HepG2 (cell line): Measurements from ENCODE around the gene BEND3. TPM values are rescaled to one million over a fixed set of nuclear protein-coding genes. Genes with fewer than 3 reads are reported as not detected.

Experiments
- CEBPB ChIP-seq: IDR thresholded peaks from 2 replicates; pipeline ENCODE4 v1.6.1; 2011; ENCODE audit warnings: low read depth, low read length, improper control_type of control experiment, borderline replicate concordance
- EED ChIP-seq: sonication (generic); formaldehyde crosslinking; IDR thresholded peaks from 2 replicates; pipeline ENCODE4 v1.5.0; 2020; ENCODE audit warnings: mild to moderate bottlenecking, missing genetic modification reagents
- GMEB1 ChIP-seq: sonication (generic); formaldehyde crosslinking; IDR thresholded peaks from 2 replicates; pipeline ENCODE4 v1.5.1; 2020; ENCODE audit warnings: missing genetic modification reagents, mild to moderate bottlenecking, borderline replicate concordance
- JUND ChIP-seq: sonication (generic); formaldehyde crosslinking; IDR thresholded peaks from 2 replicates; pipeline ENCODE4 v1.8.0; 2022; ENCODE audit warnings: mild to moderate bottlenecking, missing genetic modification reagents
- MLXIP ChIP-seq: sonication (generic); formaldehyde crosslinking; IDR thresholded peaks from 2 replicates; pipeline ENCODE4 v1.9.0; 2021; ENCODE audit warnings: missing genetic modification reagents, borderline replicate concordance
- NFIC ChIP-seq: IDR thresholded peaks from 2 replicates; pipeline ENCODE4 v1.6.1; 2012; ENCODE audit warnings: mild to moderate bottlenecking, low read length, inconsistent platforms
- PBX3 ChIP-seq: sonication (generic); formaldehyde crosslinking; IDR thresholded peaks from 2 replicates; pipeline ENCODE4 v1.8.1; 2023; ENCODE audit warnings: missing genetic modification reagents, inconsistent platforms, borderline replicate concordance
- RFX1 ChIP-seq: fragments of 450-650 bp; IDR thresholded peaks from 2 replicates; pipeline ENCODE4 v1.6.1; 2017
- ZBTB7A ChIP-seq: sonication (generic); formaldehyde crosslinking; IDR thresholded peaks from 2 replicates; pipeline ENCODE4 v1.8.0; 2022; ENCODE audit warnings: mild to moderate bottlenecking, missing genetic modification reagents
- ZNF205 ChIP-seq: IDR thresholded peaks from 2 replicates; pipeline ENCODE4 v1.6.1; 2018; ENCODE audit warnings: missing biosample characterization, missing genetic modification reagents
- ZNF44 ChIP-seq: sonication (generic); formaldehyde crosslinking; IDR thresholded peaks from 2 replicates; pipeline ENCODE4 v1.5.1; 2020; ENCODE audit warnings: mild to moderate bottlenecking, missing genetic modification reagents
- ZNF577 ChIP-seq: sonication (generic); formaldehyde crosslinking; IDR thresholded peaks from 2 replicates; pipeline ENCODE4 v1.4.0; 2020; ENCODE audit warnings: mild to moderate bottlenecking, low read depth, missing genetic modification reagents, borderline replicate concordance
- ZNF619 ChIP-seq: sonication (generic); formaldehyde crosslinking; IDR thresholded peaks from 2 replicates; pipeline ENCODE4 v1.4.0; 2020; ENCODE audit warnings: mild to moderate bottlenecking, missing genetic modification reagents
- polyA plus RNA-seq, 8 experiments: library from polyadenylated mRNA; depleted of rRNA in 3 of 8; stranded (reverse) in 7 of 8; unstranded in 1 of 8; fragments of >200 nt; fragmentation: Illumina TruSeq in 4 of 8; extraction: Trizol in 4 of 8; gene quantifications; 2 replicates each; pipeline versions ENCODE4 v1.2.1 to v1.2.3, GENCODE V29; 2011 to 2016; ENCODE audit warnings: low read depth in 4 of 8, missing spikeins in 1 of 8, mixed read lengths in 1 of 8; ENCODE audit not compliant: insufficient read depth in 1 of 8
- total RNA-seq, 5 experiments: library from RNA; depleted of rRNA; stranded (reverse); fragments of >200 nt; fragmentation: Illumina TruSeq; extraction: Trizol; gene quantifications; 2 replicates each; pipeline ENCODE4 v1.2.3, GENCODE V29; 2016; ENCODE audit warnings: low read depth in 1 of 5
- TF ChIP-seq, protein P1 (sequence below): sonication (generic); formaldehyde crosslinking; IDR thresholded peaks from 2 replicates; pipeline ENCODE4 v1.5.1; 2020; ENCODE audit warnings: missing genetic modification reagents, mild to moderate bottlenecking, borderline replicate concordance
- TF ChIP-seq, protein P2 (sequence below): sonication (generic); IDR thresholded peaks from 2 replicates; pipeline ENCODE4 v1.6.1; 2016; ENCODE audit warnings: low read depth, borderline replicate concordance
- TF ChIP-seq, protein P3 (sequence below): sonication (generic); formaldehyde crosslinking; IDR thresholded peaks from 2 replicates; pipeline ENCODE4 v1.5.1; 2020; ENCODE audit warnings: missing genetic modification reagents, mild to moderate bottlenecking, borderline replicate concordance
- TF ChIP-seq, protein P4 (sequence below): sonication (generic); formaldehyde crosslinking; IDR thresholded peaks from 2 replicates; pipeline ENCODE4 v1.8.1; 2022; ENCODE audit warnings: mild to moderate bottlenecking, missing genetic modification reagents

The BEND3 gene
- total and polyA plus RNA-seq, 2 of the 13 experiments (the other 11 are each of a cell fraction or from before 2014, with no cell fraction given): 1.4 to 5.8 TPM

DNA sequence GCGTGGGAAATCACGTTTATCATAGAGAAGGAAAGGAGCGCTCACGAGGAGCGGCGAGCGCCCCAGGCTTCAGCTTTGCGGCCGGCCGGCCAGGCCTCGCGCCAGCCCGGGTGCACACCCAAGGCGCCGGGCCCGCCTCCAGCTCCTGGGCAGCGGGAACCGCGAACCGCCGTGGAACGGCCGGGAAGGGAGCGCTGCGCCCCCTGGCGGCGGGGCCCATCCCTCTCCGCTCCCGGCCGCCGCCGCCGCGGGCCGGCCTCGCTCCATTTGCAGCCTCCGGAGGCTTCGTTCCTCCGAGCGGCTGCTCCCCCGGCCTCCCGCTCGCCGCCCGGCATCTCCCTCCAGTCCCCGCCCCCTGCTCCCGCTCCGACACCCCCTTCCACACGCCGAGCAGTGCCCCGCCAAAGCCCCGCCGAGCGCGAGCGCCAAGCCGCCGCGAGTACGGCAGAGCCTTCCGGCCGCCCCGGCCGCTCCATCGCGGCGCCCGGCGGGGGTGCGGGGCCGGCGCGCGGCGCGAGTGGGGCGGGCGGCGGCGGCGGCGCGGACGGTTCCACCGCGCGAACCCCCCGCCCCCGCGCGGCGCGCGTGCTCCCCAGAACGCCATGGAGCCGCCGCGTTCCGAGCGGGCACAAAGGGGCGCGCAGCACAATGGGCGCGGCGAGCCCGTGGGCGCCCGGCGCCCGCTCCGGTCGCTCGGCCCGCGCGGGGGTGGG is 946 bp downstream of the BEND3 start (continued):
- no peak for TF ChIP-seq MLXIP (CRISPR knock-in tag)
- peak; percentile 68; the same call in 1 of the 2 replicates for TF ChIP-seq ZNF205 (CRISPR knock-in tag)
- no peak for TF ChIP-seq ZNF577 (CRISPR knock-in tag)
- no peak for TF ChIP-seq ZNF44 (CRISPR knock-in tag)
- TF ChIP-seq ZBTB7A: no peak
- no peak for TF ChIP-seq ZNF619 (CRISPR knock-in tag)
- TF ChIP-seq PBX3 (CRISPR knock-in tag): no peak
- TF ChIP-seq EED (CRISPR knock-in tag): no peak
- no peak; the same call in 1 of the 2 replicates for TF ChIP-seq GMEB1 (CRISPR knock-in tag)
- no peak for TF ChIP-seq NFIC
- TF ChIP-seq, protein P1, sequence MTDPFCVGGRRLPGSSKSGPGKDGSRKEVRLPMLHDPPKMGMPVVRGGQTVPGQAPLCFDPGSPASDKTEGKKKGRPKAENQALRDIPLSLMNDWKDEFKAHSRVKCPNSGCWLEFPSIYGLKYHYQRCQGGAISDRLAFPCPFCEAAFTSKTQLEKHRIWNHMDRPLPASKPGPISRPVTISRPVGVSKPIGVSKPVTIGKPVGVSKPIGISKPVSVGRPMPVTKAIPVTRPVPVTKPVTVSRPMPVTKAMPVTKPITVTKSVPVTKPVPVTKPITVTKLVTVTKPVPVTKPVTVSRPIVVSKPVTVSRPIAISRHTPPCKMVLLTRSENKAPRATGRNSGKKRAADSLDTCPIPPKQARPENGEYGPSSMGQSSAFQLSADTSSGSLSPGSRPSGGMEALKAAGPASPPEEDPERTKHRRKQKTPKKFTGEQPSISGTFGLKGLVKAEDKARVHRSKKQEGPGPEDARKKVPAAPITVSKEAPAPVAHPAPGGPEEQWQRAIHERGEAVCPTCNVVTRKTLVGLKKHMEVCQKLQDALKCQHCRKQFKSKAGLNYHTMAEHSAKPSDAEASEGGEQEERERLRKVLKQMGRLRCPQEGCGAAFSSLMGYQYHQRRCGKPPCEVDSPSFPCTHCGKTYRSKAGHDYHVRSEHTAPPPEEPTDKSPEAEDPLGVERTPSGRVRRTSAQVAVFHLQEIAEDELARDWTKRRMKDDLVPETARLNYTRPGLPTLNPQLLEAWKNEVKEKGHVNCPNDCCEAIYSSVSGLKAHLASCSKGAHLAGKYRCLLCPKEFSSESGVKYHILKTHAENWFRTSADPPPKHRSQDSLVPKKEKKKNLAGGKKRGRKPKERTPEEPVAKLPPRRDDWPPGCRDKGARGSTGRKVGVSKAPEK: no peak
- TF ChIP-seq, protein P2, sequence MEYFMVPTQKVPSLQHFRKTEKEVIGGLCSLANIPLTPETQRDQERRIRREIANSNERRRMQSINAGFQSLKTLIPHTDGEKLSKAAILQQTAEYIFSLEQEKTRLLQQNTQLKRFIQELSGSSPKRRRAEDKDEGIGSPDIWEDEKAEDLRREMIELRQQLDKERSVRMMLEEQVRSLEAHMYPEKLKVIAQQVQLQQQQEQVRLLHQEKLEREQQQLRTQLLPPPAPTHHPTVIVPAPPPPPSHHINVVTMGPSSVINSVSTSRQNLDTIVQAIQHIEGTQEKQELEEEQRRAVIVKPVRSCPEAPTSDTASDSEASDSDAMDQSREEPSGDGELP: no peak
- TF ChIP-seq JUND (CRISPR knock-in tag): no peak
- TF ChIP-seq CEBPB: no peak
- TF ChIP-seq, protein P3, sequence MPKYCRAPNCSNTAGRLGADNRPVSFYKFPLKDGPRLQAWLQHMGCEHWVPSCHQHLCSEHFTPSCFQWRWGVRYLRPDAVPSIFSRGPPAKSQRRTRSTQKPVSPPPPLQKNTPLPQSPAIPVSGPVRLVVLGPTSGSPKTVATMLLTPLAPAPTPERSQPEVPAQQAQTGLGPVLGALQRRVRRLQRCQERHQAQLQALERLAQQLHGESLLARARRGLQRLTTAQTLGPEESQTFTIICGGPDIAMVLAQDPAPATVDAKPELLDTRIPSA (CRISPR knock-in tag): no peak
- no peak for TF ChIP-seq RFX1
- TF ChIP-seq, protein P4, sequence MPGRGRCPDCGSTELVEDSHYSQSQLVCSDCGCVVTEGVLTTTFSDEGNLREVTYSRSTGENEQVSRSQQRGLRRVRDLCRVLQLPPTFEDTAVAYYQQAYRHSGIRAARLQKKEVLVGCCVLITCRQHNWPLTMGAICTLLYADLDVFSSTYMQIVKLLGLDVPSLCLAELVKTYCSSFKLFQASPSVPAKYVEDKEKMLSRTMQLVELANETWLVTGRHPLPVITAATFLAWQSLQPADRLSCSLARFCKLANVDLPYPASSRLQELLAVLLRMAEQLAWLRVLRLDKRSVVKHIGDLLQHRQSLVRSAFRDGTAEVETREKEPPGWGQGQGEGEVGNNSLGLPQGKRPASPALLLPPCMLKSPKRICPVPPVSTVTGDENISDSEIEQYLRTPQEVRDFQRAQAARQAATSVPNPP (CRISPR knock-in tag): peak; percentile 49; the same call in 1 of the 2 replicates
